Subcutaneous abdominal adipose tissue (tissue), 5 donors: Measurements from ENCODE around the gene RSPO4.
"Not testable (repeated sequence)": the region's sequence is repeated elsewhere in the genome, so short reads cannot be mapped to it uniquely, and the experiment has no call there.

Experiments
- H3K27ac ChIP-seq: one replicate; pipeline ENCODE4 v1.7.0; 2013; ENCODE audit warnings: low read depth, mild to moderate bottlenecking, inconsistent platforms, low read length, moderate library complexity
- H3K27me3 ChIP-seq, 5 donors: one replicate each; pipeline ENCODE4 v1.7.0; 2013; ENCODE audit warnings: low read length in 5 of 5, inconsistent platforms in 1 of 5; ENCODE audit not compliant: control insufficient read depth in 5 of 5, insufficient read depth in 4 of 5
- H3K36me3 ChIP-seq, 5 donors: one replicate each; pipeline ENCODE4 v1.7.0; 2013; ENCODE audit warnings: low read length in 5 of 5; ENCODE audit not compliant: control insufficient read depth in 5 of 5, insufficient read depth in 5 of 5
- H3K4me1 ChIP-seq, 5 donors: one replicate each; pipeline ENCODE4 v1.7.0; 2013; ENCODE audit warnings: low read length in 5 of 5, mild to moderate bottlenecking in 3 of 5, moderate library complexity in 1 of 5; ENCODE audit not compliant: control insufficient read depth in 5 of 5, insufficient read depth in 5 of 5
- H3K4me3 ChIP-seq, 5 donors: one replicate each; pipeline ENCODE4 v1.7.0; 2013; ENCODE audit warnings: low read length in 5 of 5, low read depth in 1 of 5
- H3K9ac ChIP-seq, 5 donors: one replicate each; pipeline ENCODE4 v1.7.0; 2013; ENCODE audit warnings: low read length in 5 of 5, mild to moderate bottlenecking in 4 of 5, moderate library complexity in 3 of 5
- H3K9me3 ChIP-seq, 5 donors: one replicate each; pipeline ENCODE4 v1.7.0; 2013; ENCODE audit warnings: low read length in 5 of 5; ENCODE audit not compliant: control insufficient read depth in 5 of 5
- donor health status: healthy.
- donor health status: healthy.
- donor health status: healthy.
- donor health status: healthy.
- donor health status: healthy.

RSPO4 gene

GRCh38 chr20:991850-992249 is 10.3 kb downstream of the RSPO4 start:
- H3K9ac ChIP-seq = no peak overlapping the region
- no peak overlapping the region for H3K4me3 ChIP-seq
- no peaks in the 10 kb centered on the region for H3K9me3 ChIP-seq
- H3K27ac ChIP-seq = no peak overlapping the region
- H3K36me3 ChIP-seq = no peaks in the 10 kb centered on the region
- H3K27me3 ChIP-seq = peaks cover 13 to 33% (median 27%) of the 10 kb centered on the region in 5 donors
- H3K4me1 ChIP-seq = peaks cover 0 to 4% (median 0%) of the 10 kb centered on the region in 5 donors

DNA sequence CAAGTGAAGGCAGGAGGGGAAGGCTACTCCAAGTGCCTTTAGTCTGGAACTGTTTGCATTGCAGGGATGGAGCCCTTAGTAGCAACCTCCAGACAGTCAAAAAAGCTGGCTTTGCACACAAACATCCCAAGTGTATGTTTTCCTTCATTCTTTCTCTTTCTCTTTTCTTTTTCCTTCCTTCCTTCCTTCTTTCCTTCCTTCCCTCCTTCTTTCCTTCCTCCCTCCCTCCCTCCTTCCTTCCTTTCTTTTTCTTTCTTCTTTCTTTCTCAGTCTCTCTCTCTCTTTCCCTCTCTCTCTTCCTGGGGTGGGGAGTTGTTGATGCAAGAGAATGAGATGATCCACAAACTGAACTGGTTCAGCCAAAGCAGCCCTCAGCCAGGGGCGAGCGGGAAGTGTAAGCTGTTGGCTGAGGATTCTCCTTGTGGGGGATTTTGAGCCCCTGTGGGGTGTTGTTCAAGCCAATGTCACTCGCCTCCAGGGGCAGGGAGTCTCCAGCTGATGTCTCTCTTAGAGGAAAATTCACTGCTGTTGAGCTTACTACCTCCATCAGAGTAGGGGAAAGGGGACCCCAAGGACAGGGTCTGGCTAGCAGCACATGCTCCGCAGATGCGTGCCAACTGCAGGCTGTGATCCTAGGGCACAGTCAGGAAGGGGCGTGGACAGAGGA is 11.7 kb downstream of the RSPO4 start:
- H3K36me3 ChIP-seq = no peaks in the 10 kb centered on the region
- H3K27me3 ChIP-seq = peaks cover 13 to 39% (median 30%) of the 10 kb centered on the region in 5 donors
- no peak overlapping the region for H3K4me3 ChIP-seq
- peaks cover 0 to 4% (median 0%) of the 10 kb centered on the region in 5 donors for H3K4me1 ChIP-seq
- H3K9ac ChIP-seq = no peak overlapping the region
- H3K27ac ChIP-seq = no peak overlapping the region
- no peaks in the 10 kb centered on the region for H3K9me3 ChIP-seq

- no peak overlapping the region for H3K9ac ChIP-seq
- no peaks in the 10 kb centered on the region for H3K36me3 ChIP-seq
- H3K27me3 ChIP-seq = peaks cover 13 to 44% (median 33%) of the 10 kb centered on the region in 5 donors
- H3K27ac ChIP-seq = no peak overlapping the region
- no peaks in the 10 kb centered on the region for H3K9me3 ChIP-seq
- H3K4me3 ChIP-seq = no peak overlapping the region
- peaks cover 0 to 4% (median 0%) of the 10 kb centered on the region in 5 donors for H3K4me1 ChIP-seq
These were observed 13.8 kb downstream of the RSPO4 start for GRCh38 chr20:988272-988671.

- H3K4me1 ChIP-seq = peaks cover 0 to 4% (median 0%) of the 10 kb centered on the region in 5 donors
- no peak overlapping the region for H3K27ac ChIP-seq
- no peak overlapping the region for H3K9ac ChIP-seq
- no peaks in the 10 kb centered on the region for H3K9me3 ChIP-seq
- H3K4me3 ChIP-seq = no peak overlapping the region
- no peaks in the 10 kb centered on the region for H3K36me3 ChIP-seq
- H3K27me3 ChIP-seq = peaks cover 13 to 44% (median 31%) of the 10 kb centered on the region in 5 donors
These were observed 14.4 kb downstream of the RSPO4 start for GRCh38 chr20:987677-988076.

GRCh38 chr20:986733-987355 is 15.3 kb downstream of the RSPO4 start:
- Histone ChIP-seq H3K4me1 (peaks cover 0 to 4% (median 0%) of the 10 kb centered on the region in 5 donors), H3K4me3 (no peak overlapping the region), H3K27me3 (peaks cover 10 to 42% (median 31%) of the 10 kb centered on the region in 5 donors), H3K9ac (no peak overlapping the region), H3K36me3 (no peaks in the 10 kb centered on the region), H3K27ac (no peak overlapping the region), H3K9me3 (no peaks in the 10 kb centered on the region)

DNA sequence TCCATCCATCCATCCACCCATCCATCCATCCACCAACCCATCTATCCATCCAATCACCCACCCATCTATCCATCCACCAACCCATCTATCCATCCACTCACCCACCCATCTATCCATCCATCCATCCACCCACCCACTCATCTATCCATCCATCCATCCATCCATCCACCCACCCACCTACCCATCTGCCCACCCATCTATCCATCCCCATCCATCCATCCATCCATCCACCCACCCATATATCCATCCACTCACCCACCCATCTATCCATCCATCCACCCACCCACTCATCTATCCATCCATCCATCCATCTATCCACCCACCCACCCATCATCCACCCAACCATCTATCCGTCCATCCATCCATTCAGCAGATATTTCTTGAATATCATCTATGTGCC is 17.1 kb downstream of the RSPO4 start:
- not testable (repeated sequence) for H3K9ac ChIP-seq, H3K4me3 ChIP-seq, H3K9me3 ChIP-seq, H3K27ac ChIP-seq, H3K36me3 ChIP-seq, H3K4me1 ChIP-seq
- H3K27me3 ChIP-seq = peaks cover 10 to 43% (median 27%) of the 10 kb centered on the region in 5 donors

- Histone ChIP-seq H3K27ac (no peak overlapping the region), H3K27me3 (peaks cover 8 to 40% (median 21%) of the 10 kb centered on the region in 5 donors), H3K9me3 (no peaks in the 10 kb centered on the region), H3K36me3 (no peaks in the 10 kb centered on the region), H3K4me3 (no peak overlapping the region), H3K9ac (no peak overlapping the region), H3K4me1 (no peaks in the 10 kb centered on the region)
These were observed 19.4 kb downstream of the RSPO4 start for GRCh38 chr20:982754-983153.

- H3K4me1 ChIP-seq = no peaks in the 10 kb centered on the region
- H3K27ac ChIP-seq = no peak overlapping the region
- peaks cover 7 to 23% (median 10%) of the 10 kb centered on the region in 5 donors for H3K27me3 ChIP-seq
- H3K36me3 ChIP-seq = no peaks in the 10 kb centered on the region
- no peaks in the 10 kb centered on the region for H3K9me3 ChIP-seq
- H3K4me3 ChIP-seq = no peak overlapping the region
- H3K9ac ChIP-seq = no peak overlapping the region
These were observed 25.1 kb downstream of the RSPO4 start for GRCh38 chr20:977021-977420.

GRCh38 chr20:976033-976432 is 26.1 kb downstream of the RSPO4 start:
- Histone ChIP-seq H3K36me3 (no peaks in the 10 kb centered on the region), H3K9me3 (no peaks in the 10 kb centered on the region), H3K27ac (no peak overlapping the region), H3K4me1 (no peaks in the 10 kb centered on the region), H3K4me3 (no peak overlapping the region), H3K27me3 (peaks cover 5 to 17% (median 10%) of the 10 kb centered on the region in 5 donors), H3K9ac (no peak overlapping the region)

- H3K27ac ChIP-seq = no peak overlapping the region
- H3K9ac ChIP-seq = no peak overlapping the region
- no peaks in the 10 kb centered on the region for H3K4me1 ChIP-seq
- no peaks in the 10 kb centered on the region for H3K9me3 ChIP-seq
- H3K36me3 ChIP-seq = no peaks in the 10 kb centered on the region
- no peak overlapping the region for H3K4me3 ChIP-seq
- peaks cover 0 to 4% (median 4%) of the 10 kb centered on the region in 5 donors for H3K27me3 ChIP-seq
These were observed 28.3 kb downstream of the RSPO4 start for GRCh38 chr20:973785-974194.
